Mesenteric fat pad (tissue), 1 donor: Measurements from ENCODE around the gene ANGEL1. TPM values are rescaled to one million over a fixed set of nuclear protein-coding genes. Genes with fewer than 3 reads are reported as not detected.

ENCODE experiments used
- DNase-seq: peaks from one replicate; pipeline ENCODE4 v3.0.0-alpha.2; 2020; ENCODE audit warnings: low spot score
- long read RNA-seq: library from polyadenylated mRNA; unstranded; transcript quantifications from one replicate; pipeline ENCODE4 v2.0.0, GENCODE V29; 2020
- total RNA-seq: library from RNA; stranded (reverse); fragmentation: NEBNext Ultra II Directional; extraction: Animal tissue kit (Norgen Biotek cat#: 25700); gene quantifications from one replicate; pipeline ENCODE4 v1.2.1, GENCODE V29; 2021
- donor health status: DM: yes; HTN: yes; CAD: no.

ANGEL1 gene
- total RNA-seq, result 21.9 TPM
- long read RNA-seq, full-length matches to known transcripts, result 1 of 23 reads
- long read RNA-seq, partial matches to known transcripts, result 3 of 23 reads
- long read RNA-seq, other reads (novel, unspliced or antisense), result 19 of 23 reads

GRCh38 chr14:76812422-76813383 lies at the start of gene ANGEL1:
ANGEL1 (minus strand) TSS chr14:76812882; CDS start chr14:76812827, 55 bp downstream.
- DNase-seq, result peak; percentile 99

- no peak for DNase-seq
These were observed 49.0 kb upstream of the ANGEL1 start for GRCh38 chr14:76861574-76862255.

GRCh38 chr14:76856769-76857168 lies 44.1 kb upstream of the ANGEL1 start:
- DNase-seq, result no peak

GRCh38 chr14:76855066-76855465 lies 42.4 kb upstream of the ANGEL1 start:
- DNase-seq, result no peak

GRCh38 chr14:76848879-76849278 lies 36.2 kb upstream of the ANGEL1 start:
- DNase-seq, result no peak

- no peak for DNase-seq
These were observed 33.8 kb upstream of the ANGEL1 start for GRCh38 chr14:76846331-76847047.

- no peak for DNase-seq
These were observed 31.5 kb upstream of the ANGEL1 start for GRCh38 chr14:76844223-76844622.

GRCh38 chr14:76842414-76842813 lies 29.7 kb upstream of the ANGEL1 start:
- DNase-seq, result no peak

- DNase-seq, result no peak
These were observed 24.8 kb upstream of the ANGEL1 start for GRCh38 chr14:76837524-76837923.

- DNase-seq, result no peak
These were observed 23.4 kb upstream of the ANGEL1 start for GRCh38 chr14:76836029-76836630.

- no peak for DNase-seq
These were observed 21.6 kb upstream of the ANGEL1 start for GRCh38 chr14:76834241-76834661.

GRCh38 chr14:76833011-76833410 lies 20.3 kb upstream of the ANGEL1 start:
- DNase-seq, result no peak

GRCh38 chr14:76832503-76832988 lies 19.9 kb upstream of the ANGEL1 start:
- DNase-seq, result no peak

GRCh38 chr14:76830556-76830955 lies 17.9 kb upstream of the ANGEL1 start:
- DNase-seq, result no peak

- no peak for DNase-seq
These were observed 17.2 kb upstream of the ANGEL1 start for GRCh38 chr14:76829650-76830421.

GRCh38 chr14:76829013-76829365 lies 16.3 kb upstream of the ANGEL1 start:
- no peak for DNase-seq

- DNase-seq, result no peak
These were observed 15.8 kb upstream of the ANGEL1 start for GRCh38 chr14:76828339-76829012.

GRCh38 chr14:76827696-76828296 lies 15.1 kb upstream of the ANGEL1 start:
- DNase-seq, result no peak

GRCh38 chr14:76826122-76826521 lies 13.4 kb upstream of the ANGEL1 start, which contains the start of gene LRRC74A:
LRRC74A (plus strand) TSS chr14:76826408; CDS start chr14:76826698, 290 bp downstream.
- no peak for DNase-seq
